HEK293 (cell line): ENCODE results near the gene IL1RN.

Experiments used
- CTCF ChIA-PET: fragments of 350-600 bp; formaldehyde crosslinking; extraction: SDS; loops from one replicate; lab custom pipeline; 2021; ENCODE audit warnings: antibody characterized with exemption; lab: Yijun Ruan, JAX
- POLR2A ChIA-PET: fragments of 300-600 bp; formaldehyde crosslinking; extraction: SDS; loops from one replicate; lab custom pipeline; 2020; ENCODE audit warnings: antibody characterized with exemption, inconsistent platforms; lab: Yijun Ruan, JAX
- H3K27ac ChIP-seq: fragments of 200-500 bp; sonication (Bioruptor generic); 2 replicates; pipeline ENCODE4 v1.5.1; 2014; ENCODE audit warnings: low read depth, low read length, control low read depth, inconsistent platforms; ENCODE audit errors: extremely low read depth
- H3K36me3 ChIP-seq, 2 experiments: fragments of 200-500 bp in 1 of 2; sonication (Bioruptor generic) in 1 of 2; 1 replicate in 1 of 2; 2 replicates in 1 of 2; pipeline ENCODE4 v1.5.1; 2014 to 2017; ENCODE audit warnings: inconsistent platforms in 2 of 2, low read length in 2 of 2; ENCODE audit not compliant: control insufficient read depth in 2 of 2, insufficient read depth in 1 of 2
- H3K4me1 ChIP-seq: fragments of 200-500 bp; sonication (Bioruptor generic); 2 replicates; pipeline ENCODE4 v1.5.1; 2014; ENCODE audit warnings: mild to moderate bottlenecking, low read length, inconsistent platforms; ENCODE audit not compliant: control insufficient read depth, insufficient read depth
- H3K4me3 ChIP-seq: 2 replicates; pipeline ENCODE4 v1.5.1; 2011; ENCODE audit warnings: low read depth, mild to moderate bottlenecking, control low read depth, low read length, moderate library complexity
- H3K9me3 ChIP-seq: fragments of 200-500 bp; sonication (Bioruptor generic); 2 replicates; pipeline ENCODE4 v1.5.1; 2014; ENCODE audit warnings: low read depth, low read length, inconsistent platforms; ENCODE audit not compliant: control insufficient read depth, insufficient read depth
- EGR2 ChIP-seq: fragments of 450-650 bp; formaldehyde crosslinking; IDR thresholded peaks from 2 replicates; pipeline ENCODE4 v1.5.1; 2016; ENCODE audit warnings: low read depth, missing biosample characterization, missing genetic modification characterization
- OSR2 ChIP-seq: fragments of 450-650 bp; formaldehyde crosslinking; IDR thresholded peaks from 2 replicates; pipeline ENCODE4 v1.5.1; 2016; ENCODE audit warnings: missing biosample characterization, missing genetic modification characterization
- PRDM1 ChIP-seq: fragments of 450-650 bp; formaldehyde crosslinking; IDR thresholded peaks from 2 replicates; pipeline ENCODE4; 2016; ENCODE audit warnings: missing biosample characterization, missing genetic modification characterization
- SP2 ChIP-seq: fragments of 450-650 bp; formaldehyde crosslinking; IDR thresholded peaks from 2 replicates; pipeline ENCODE4 v1.5.1; 2016; ENCODE audit warnings: missing biosample characterization, missing genetic modification characterization
- ZIC2 ChIP-seq: fragments of 450-650 bp; formaldehyde crosslinking; IDR thresholded peaks from 2 replicates; pipeline ENCODE4 v1.5.1; 2016; ENCODE audit warnings: missing biosample characterization, missing genetic modification characterization
- ZNF114 ChIP-seq: fragments of 450-650 bp; formaldehyde crosslinking; IDR thresholded peaks from 2 replicates; pipeline ENCODE4 v1.5.0; 2017; ENCODE audit warnings: missing biosample characterization, missing genetic modification characterization
- ZNF223 ChIP-seq: fragments of 450-650 bp; formaldehyde crosslinking; IDR thresholded peaks from 2 replicates; pipeline ENCODE4 v1.5.1; 2016; ENCODE audit warnings: missing biosample characterization, missing genetic modification characterization
- ZNF311 ChIP-seq: fragments of 450-650 bp; formaldehyde crosslinking; IDR thresholded peaks from 2 replicates; pipeline ENCODE4 v1.5.1; 2017; ENCODE audit warnings: missing biosample characterization, missing genetic modification characterization, borderline replicate concordance
- ZNF366 ChIP-seq: fragments of 450-650 bp; formaldehyde crosslinking; conservative IDR thresholded peaks from 2 replicates; pipeline ENCODE4 v1.5.1; 2016; ENCODE audit warnings: missing biosample characterization, missing genetic modification characterization
- ZNF555 ChIP-seq: fragments of 450-650 bp; formaldehyde crosslinking; conservative IDR thresholded peaks from 2 replicates; pipeline ENCODE4 v1.5.1; 2017; ENCODE audit warnings: missing biosample characterization, mild to moderate bottlenecking, missing genetic modification characterization, inconsistent platforms
- ZNF629 ChIP-seq: fragments of 450-650 bp; formaldehyde crosslinking; IDR thresholded peaks from 2 replicates; pipeline ENCODE4 v1.5.1; 2017; ENCODE audit warnings: missing biosample characterization, missing genetic modification characterization
- ZNF654 ChIP-seq: fragments of 450-650 bp; formaldehyde crosslinking; IDR thresholded peaks from 2 replicates; pipeline ENCODE4 v1.5.1; 2016; ENCODE audit warnings: low read depth, missing biosample characterization, missing genetic modification characterization
- ZNF658 ChIP-seq: fragments of 450-650 bp; formaldehyde crosslinking; IDR thresholded peaks from 2 replicates; pipeline ENCODE4; 2016; ENCODE audit warnings: missing biosample characterization, missing genetic modification characterization
- ZNF670 ChIP-seq: fragments of 450-650 bp; formaldehyde crosslinking; IDR thresholded peaks from 2 replicates; pipeline ENCODE4 v1.5.1; 2016; ENCODE audit warnings: missing biosample characterization, missing genetic modification characterization, low read depth
- TF ChIP-seq, protein P1 (sequence below): fragments of 450-650 bp; formaldehyde crosslinking; IDR thresholded peaks from 2 replicates; pipeline ENCODE4 v1.5.1; 2016; ENCODE audit warnings: missing biosample characterization, missing genetic modification characterization, borderline replicate concordance
- TF ChIP-seq, protein P2 (sequence below): fragments of 450-650 bp; formaldehyde crosslinking; IDR thresholded peaks from 2 replicates; pipeline ENCODE4 v1.5.1; 2016; ENCODE audit warnings: missing biosample characterization, missing genetic modification characterization
- TF ChIP-seq, protein P3 (sequence below): fragments of 450-650 bp; formaldehyde crosslinking; IDR thresholded peaks from 2 replicates; pipeline ENCODE4 v1.5.1; 2016; ENCODE audit warnings: missing biosample characterization, missing genetic modification characterization
- TF ChIP-seq, protein P4 (sequence below): fragments of 450-650 bp; formaldehyde crosslinking; IDR thresholded peaks from 2 replicates; pipeline ENCODE4 v1.5.1; 2016; ENCODE audit warnings: missing biosample characterization, missing genetic modification characterization

Gene IL1RN

DNA sequence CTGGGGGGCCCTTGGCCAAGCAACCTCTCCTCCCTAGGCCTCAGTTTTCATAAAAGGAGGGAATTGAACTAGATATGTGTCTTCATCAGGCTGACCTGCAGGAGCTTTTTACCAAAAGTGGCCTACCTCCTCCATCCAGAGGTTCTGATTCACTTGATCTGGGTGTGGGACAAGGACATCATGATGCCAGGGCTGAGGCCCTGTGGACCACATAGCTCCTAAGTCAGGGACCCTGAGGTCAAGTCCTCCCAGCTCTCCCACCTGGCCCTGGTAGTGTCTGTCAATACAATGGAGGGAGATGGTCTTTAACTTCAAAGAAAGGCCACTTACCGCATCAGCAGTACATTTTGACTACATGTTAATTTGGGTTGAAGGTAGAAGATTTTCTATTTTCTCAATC lies 10.4 kb downstream of the IL1RN start (continued):
- no peak for TF ChIP-seq ZNF366 (tag by site-specific recombination)
- TF ChIP-seq, protein P1, sequence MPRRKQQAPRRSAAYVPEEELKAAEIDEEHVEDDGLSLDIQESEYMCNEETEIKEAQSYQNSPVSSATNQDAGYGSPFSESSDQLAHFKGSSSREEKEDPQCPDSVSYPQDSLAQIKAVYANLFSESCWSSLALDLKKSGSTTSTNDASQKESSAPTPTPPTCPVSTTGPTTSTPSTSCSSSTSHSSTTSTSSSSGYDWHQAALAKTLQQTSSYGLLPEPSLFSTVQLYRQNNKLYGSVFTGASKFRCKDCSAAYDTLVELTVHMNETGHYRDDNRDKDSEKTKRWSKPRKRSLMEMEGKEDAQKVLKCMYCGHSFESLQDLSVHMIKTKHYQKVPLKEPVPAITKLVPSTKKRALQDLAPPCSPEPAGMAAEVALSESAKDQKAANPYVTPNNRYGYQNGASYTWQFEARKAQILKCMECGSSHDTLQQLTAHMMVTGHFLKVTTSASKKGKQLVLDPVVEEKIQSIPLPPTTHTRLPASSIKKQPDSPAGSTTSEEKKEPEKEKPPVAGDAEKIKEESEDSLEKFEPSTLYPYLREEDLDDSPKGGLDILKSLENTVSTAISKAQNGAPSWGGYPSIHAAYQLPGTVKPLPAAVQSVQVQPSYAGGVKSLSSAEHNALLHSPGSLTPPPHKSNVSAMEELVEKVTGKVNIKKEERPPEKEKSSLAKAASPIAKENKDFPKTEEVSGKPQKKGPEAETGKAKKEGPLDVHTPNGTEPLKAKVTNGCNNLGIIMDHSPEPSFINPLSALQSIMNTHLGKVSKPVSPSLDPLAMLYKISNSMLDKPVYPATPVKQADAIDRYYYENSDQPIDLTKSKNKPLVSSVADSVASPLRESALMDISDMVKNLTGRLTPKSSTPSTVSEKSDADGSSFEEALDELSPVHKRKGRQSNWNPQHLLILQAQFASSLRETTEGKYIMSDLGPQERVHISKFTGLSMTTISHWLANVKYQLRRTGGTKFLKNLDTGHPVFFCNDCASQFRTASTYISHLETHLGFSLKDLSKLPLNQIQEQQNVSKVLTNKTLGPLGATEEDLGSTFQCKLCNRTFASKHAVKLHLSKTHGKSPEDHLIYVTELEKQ (tag by site-specific recombination), result no peak

DNA sequence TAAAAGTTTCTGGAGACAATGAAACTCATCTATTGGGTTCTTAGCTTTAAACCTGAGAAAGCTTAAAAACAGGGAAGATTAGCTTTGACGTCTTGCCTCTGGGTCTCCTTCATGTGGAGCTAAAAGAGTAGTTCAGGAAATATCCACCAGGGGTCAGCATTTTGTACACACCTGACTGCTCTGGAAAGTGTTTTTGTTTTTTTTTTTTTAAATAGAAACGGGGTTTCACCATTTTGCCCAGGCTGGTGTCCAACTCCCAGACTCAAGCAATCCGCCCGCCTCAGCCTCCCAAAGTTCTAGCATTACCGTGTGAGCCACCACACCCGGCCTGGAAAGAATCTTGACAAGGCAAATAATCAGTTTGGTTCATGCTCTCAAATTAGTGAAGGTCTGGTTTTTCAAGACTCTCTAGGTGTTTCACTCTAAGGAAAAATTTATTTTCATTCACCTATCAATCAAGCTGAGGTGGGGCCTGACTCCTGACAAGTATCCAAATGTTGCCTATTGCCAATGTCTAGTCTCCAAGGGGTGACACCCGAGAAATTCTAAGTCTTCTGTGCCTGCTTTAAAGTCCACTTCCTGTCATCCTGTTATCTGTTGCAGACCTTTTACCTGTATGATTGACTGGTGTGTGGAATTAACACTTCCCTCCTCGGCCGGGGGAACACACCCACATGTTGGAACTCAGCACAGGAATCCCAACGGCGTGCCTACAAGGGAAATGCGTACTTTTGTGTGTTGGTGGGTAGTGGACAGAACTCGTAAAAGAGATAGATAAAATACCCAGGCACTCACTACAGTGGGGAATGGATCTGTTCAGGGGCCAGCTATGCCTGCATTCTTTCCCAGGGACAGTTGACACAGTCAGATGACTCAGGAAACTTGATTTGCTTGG lies 11.3 kb downstream of the IL1RN start:
- TF ChIP-seq EGR2 (tag by site-specific recombination) (0 out of 2 replicates have a peak, but pooled peaks have one; percentile 6), ZNF670 (tag by site-specific recombination) (no peak), ZNF311 (tag by site-specific recombination) (no peak), PRDM1 (peak; percentile 82), ZNF654 (tag by site-specific recombination) (peak; percentile 64), ZIC2 (tag by site-specific recombination) (no peak)
- TF ChIP-seq, protein P2, sequence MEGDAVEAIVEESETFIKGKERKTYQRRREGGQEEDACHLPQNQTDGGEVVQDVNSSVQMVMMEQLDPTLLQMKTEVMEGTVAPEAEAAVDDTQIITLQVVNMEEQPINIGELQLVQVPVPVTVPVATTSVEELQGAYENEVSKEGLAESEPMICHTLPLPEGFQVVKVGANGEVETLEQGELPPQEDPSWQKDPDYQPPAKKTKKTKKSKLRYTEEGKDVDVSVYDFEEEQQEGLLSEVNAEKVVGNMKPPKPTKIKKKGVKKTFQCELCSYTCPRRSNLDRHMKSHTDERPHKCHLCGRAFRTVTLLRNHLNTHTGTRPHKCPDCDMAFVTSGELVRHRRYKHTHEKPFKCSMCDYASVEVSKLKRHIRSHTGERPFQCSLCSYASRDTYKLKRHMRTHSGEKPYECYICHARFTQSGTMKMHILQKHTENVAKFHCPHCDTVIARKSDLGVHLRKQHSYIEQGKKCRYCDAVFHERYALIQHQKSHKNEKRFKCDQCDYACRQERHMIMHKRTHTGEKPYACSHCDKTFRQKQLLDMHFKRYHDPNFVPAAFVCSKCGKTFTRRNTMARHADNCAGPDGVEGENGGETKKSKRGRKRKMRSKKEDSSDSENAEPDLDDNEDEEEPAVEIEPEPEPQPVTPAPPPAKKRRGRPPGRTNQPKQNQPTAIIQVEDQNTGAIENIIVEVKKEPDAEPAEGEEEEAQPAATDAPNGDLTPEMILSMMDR (tag by site-specific recombination), result peak; percentile 50
- H3K27ac ChIP-seq, result no peak overlapping the region
- H3K4me3 ChIP-seq, result no peak overlapping the region
- H3K36me3 ChIP-seq, result no peaks in the 10 kb centered on the region
- no peaks in the 10 kb centered on the region for H3K4me1 ChIP-seq
- POLR2A ChIA-PET, result no interaction called here
- CTCF ChIA-PET, result interaction anchor here (0.5 to 9.6 kb wide), 44 partner anchors 8 to 913 kb away, joined by 3 to 177 read pairs (median 6); partner anchors contain the start of gene IL1RN
- H3K9me3 ChIP-seq, result no peaks in the 10 kb centered on the region

DNA sequence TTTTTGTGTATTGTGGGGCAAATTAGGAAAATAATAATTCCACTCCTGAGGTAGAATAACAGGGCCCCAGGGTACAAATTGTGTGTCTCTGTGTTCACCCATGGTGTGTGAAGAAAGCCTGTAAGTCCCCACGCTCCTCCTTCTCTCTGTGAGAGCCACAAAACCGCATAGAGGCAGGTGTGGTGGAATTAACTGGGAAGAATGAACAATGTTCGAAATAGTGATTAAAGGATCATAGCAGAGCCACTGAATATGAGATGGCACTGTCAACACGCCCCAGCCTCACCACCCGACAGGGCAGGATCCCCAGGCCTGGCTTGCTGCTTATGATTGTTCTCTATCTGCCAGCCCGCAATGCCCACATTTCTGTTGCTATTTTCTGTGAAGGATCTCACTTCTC lies 14.1 kb downstream of the IL1RN start:
- Histone ChIP-seq H3K4me3 (no peak overlapping the region), H3K27ac (no peak overlapping the region), H3K9me3 (no peaks in the 10 kb centered on the region), H3K4me1 (no peaks in the 10 kb centered on the region), H3K36me3 (no peaks in the 10 kb centered on the region)
- ChIA-PET POLR2A (interaction anchor here (0.7 kb wide), 1 partner anchor 58 kb away, joined by 3 read pairs; no protein-coding TSS in a partner anchor), CTCF (interaction anchor here (1.0 to 9.6 kb wide), 3 partner anchors 24 to 249 kb away, joined by 4 to 177 read pairs (median 8); no protein-coding TSS in a partner anchor)
- TF ChIP-seq ZNF114 (tag by site-specific recombination), result no peak
- TF ChIP-seq, protein P3, sequence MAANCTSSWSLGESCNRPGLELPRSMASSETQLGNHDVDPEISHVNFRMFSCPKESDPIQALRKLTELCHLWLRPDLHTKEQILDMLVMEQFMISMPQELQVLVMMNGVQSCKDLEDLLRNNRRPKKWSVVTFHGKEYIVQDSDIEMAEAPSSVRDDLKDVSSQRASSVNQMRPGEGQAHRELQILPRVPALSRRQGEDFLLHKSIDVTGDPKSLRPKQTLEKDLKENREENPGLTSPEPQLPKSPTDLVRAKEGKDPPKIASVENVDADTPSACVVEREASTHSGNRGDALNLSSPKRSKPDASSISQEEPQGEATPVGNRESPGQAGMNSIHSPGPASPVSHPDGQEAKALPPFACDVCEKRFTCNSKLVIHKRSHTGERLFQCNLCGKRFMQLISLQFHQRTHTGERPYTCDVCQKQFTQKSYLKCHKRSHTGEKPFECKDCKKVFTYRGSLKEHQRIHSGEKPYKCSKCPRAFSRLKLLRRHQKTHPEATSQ (tag by site-specific recombination), result no peak
- TF ChIP-seq ZNF658 (tag by site-specific recombination), result no peak
- TF ChIP-seq ZNF629 (tag by site-specific recombination), result no peak
- no peak for TF ChIP-seq OSR2
- TF ChIP-seq ZNF555 (tag by site-specific recombination), result no peak
- TF ChIP-seq SP2 (tag by site-specific recombination), result no peak
- TF ChIP-seq, protein P4, sequence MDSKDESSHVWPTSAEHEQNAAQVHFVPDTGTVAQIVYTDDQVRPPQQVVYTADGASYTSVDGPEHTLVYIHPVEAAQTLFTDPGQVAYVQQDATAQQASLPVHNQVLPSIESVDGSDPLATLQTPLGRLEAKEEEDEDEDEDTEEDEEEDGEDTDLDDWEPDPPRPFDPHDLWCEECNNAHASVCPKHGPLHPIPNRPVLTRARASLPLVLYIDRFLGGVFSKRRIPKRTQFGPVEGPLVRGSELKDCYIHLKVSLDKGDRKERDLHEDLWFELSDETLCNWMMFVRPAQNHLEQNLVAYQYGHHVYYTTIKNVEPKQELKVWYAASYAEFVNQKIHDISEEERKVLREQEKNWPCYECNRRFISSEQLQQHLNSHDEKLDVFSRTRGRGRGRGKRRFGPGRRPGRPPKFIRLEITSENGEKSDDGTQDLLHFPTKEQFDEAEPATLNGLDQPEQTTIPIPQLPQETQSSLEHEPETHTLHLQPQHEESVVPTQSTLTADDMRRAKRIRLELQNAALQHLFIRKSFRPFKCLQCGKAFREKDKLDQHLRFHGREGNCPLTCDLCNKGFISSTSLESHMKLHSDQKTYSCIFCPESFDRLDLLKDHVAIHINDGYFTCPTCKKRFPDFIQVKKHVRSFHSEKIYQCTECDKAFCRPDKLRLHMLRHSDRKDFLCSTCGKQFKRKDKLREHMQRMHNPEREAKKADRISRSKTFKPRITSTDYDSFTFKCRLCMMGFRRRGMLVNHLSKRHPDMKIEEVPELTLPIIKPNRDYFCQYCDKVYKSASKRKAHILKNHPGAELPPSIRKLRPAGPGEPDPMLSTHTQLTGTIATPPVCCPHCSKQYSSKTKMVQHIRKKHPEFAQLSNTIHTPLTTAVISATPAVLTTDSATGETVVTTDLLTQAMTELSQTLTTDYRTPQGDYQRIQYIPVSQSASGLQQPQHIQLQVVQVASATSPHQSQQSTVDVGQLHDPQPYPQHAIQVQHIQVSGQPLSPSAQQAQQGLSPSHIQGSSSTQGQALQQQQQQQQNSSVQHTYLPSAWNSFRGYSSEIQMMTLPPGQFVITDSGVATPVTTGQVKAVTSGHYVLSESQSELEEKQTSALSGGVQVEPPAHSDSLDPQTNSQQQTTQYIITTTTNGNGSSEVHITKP, result no peak
- no peak for TF ChIP-seq ZNF311 (tag by site-specific recombination)
- TF ChIP-seq ZNF223 (tag by site-specific recombination), result no peak
